ENCODE data around the gene VPS35L.

- TF ChIP-seq EZH2 (IDR thresholded peaks at IDR 0.05; ENCODE audit: borderline replicate concordance) (no peak), CTCF (IDR thresholded peaks at IDR 0.05; ENCODE audit: poor library complexity) (no peak), EZH2phosphoT487 (IDR thresholded peaks at IDR 0.05; ENCODE audit: low read depth, severe bottlenecking, unreplicated experiment) (no peak)
These were observed 33.6 kb downstream of the VPS35L start for GRCh38 chr16:19589106-19589505.

All from hepatocyte (in vitro differentiated cells).